GM10266 (cell line): ENCODE data around the gene CHST3.
"Not testable (repeated sequence)": the region's sequence is repeated elsewhere in the genome, so short reads cannot be mapped to it uniquely, and the experiment has no call there.

Experiments used
- DNase-seq: peaks from one replicate; pipeline ENCODE4 v3.0.0; 2012; ENCODE audit errors: extremely low spot score
- CTCF ChIP-seq: IDR thresholded peaks from 2 replicates; pipeline ENCODE4 v1.5.1; 2012; ENCODE audit warnings: mild to moderate bottlenecking, low read depth; ENCODE audit not compliant: control insufficient read depth, insufficient read depth; ENCODE audit errors: missing control alignments

The CHST3 gene

GRCh38 chr10:71964743-71965515 lies 734 bp downstream of the CHST3 start:
- DNase-seq, result no peak
- no peak for TF ChIP-seq CTCF

GRCh38 chr10:71965623-71966022 lies 1.4 kb downstream of the CHST3 start:
- DNase-seq, result no peak
- no peak for TF ChIP-seq CTCF

GRCh38 chr10:71966046-71967004 lies 2.1 kb downstream of the CHST3 start:
- no peak for TF ChIP-seq CTCF
- peak; percentile 8 for DNase-seq

GRCh38 chr10:71967958-71968357 lies 3.8 kb downstream of the CHST3 start:
- DNase-seq, result not testable (repeated sequence)

- no peak for TF ChIP-seq CTCF
- DNase-seq, result no peak
Measured at GRCh38 chr10:71968553-71969474, 4.6 kb downstream of the CHST3 start.

GRCh38 chr10:71969929-71970328 lies 5.7 kb downstream of the CHST3 start:
- TF ChIP-seq CTCF, result no peak
- no peak for DNase-seq

GRCh38 chr10:71970331-71970730 lies 6.1 kb downstream of the CHST3 start:
- no peak for DNase-seq
- no peak for TF ChIP-seq CTCF
